Natural killer cell treated with Interleukin-12 subunit alpha and Interleukin-12 subunit beta and Interleukin-15 and Interleukin-18, amount 100 ng/mL, for 72 hours (primary cell): ENCODE data around the gene SMG7. TPM values are rescaled to one million over a fixed set of nuclear protein-coding genes. Genes with fewer than 3 reads are reported as not detected.

Source experiments
- ATAC-seq, 2 donors: fragments of 150-1000 bp; cut with Tn5 transposase in 1 of 2; sonication (Bioruptor Pico), chemical (Tn5 transposase) in 1 of 2; 2 replicates each; pipeline ENCODE4 v1.10.0; 2021
- DNase-seq: peaks from one replicate; pipeline ENCODE4 v3.0.0; 2022; ENCODE audit warnings: low spot score
- H3K27ac Mint-ChIP-seq, 2 donors: 1 replicate in 1 of 2; 2 replicates in 1 of 2; pipeline ENCODE4 v1.8.0; 2022; ENCODE audit warnings: mixed read lengths in 2 of 2, mild to moderate bottlenecking in 1 of 2, moderate library complexity in 1 of 2
- H3K27me3 Mint-ChIP-seq, 2 donors: 1 replicate in 1 of 2; 2 replicates in 1 of 2; pipeline ENCODE4 v1.8.0; 2022; ENCODE audit warnings: mixed read lengths in 2 of 2
- H3K36me3 Mint-ChIP-seq: one replicate; pipeline ENCODE4 v1.8.0; 2022; ENCODE audit warnings: mixed read lengths
- H3K4me1 Mint-ChIP-seq, 2 donors: 1 replicate in 1 of 2; 2 replicates in 1 of 2; pipeline ENCODE4 v1.8.0; 2022; ENCODE audit warnings: low read depth in 2 of 2, mixed read lengths in 2 of 2, mild to moderate bottlenecking in 1 of 2
- H3K4me3 Mint-ChIP-seq: one replicate; pipeline ENCODE4 v1.8.0; 2022; ENCODE audit warnings: mixed read lengths
- H3K9me3 Mint-ChIP-seq: 2 replicates; pipeline ENCODE4 v1.8.0; 2022; ENCODE audit warnings: mixed read lengths
- total RNA-seq, 2 donors: library from RNA; stranded (reverse); gene quantifications; one replicate each; pipeline ENCODE4 v1.2.3, GENCODE V29; 2022

SMG7 gene
- total RNA-seq, 2 donors from 2014 or later = 90.2 to 96.1 TPM

GRCh38 chr1:183600634-183601033, 128.3 kb downstream of the SMG7 start:
- Mint-ChIP-seq H3K36me3 (no peaks in the 10 kb centered on the region), H3K4me3 (no peak overlapping the region), H3K27ac (peak overlapping the region in 1 of 2 donors; percentile 55), H3K4me1 (peaks cover 41 to 45% of the 10 kb centered on the region in 2 donors), H3K9me3 (no peaks in the 10 kb centered on the region), H3K27me3 (peaks cover 0 to 2% of the 10 kb centered on the region in 2 donors)
- ATAC-seq (no peak), DNase-seq (no peak)

- peaks cover 41 to 47% of the 10 kb centered on the region in 2 donors for H3K4me1 Mint-ChIP-seq
- ATAC-seq = no peak
- H3K36me3 Mint-ChIP-seq = no peaks in the 10 kb centered on the region
- no peak overlapping the region for H3K4me3 Mint-ChIP-seq
- H3K27me3 Mint-ChIP-seq = peaks cover 0 to 2% of the 10 kb centered on the region in 2 donors
- no peaks in the 10 kb centered on the region for H3K9me3 Mint-ChIP-seq
- H3K27ac Mint-ChIP-seq = peak overlapping the region in 1 of 2 donors; percentile 32
- DNase-seq = no peak
These were observed 130.2 kb downstream of the SMG7 start for GRCh38 chr1:183602510-183602909.

Other genes starting within 250 kb of the SMG7 start
- gene NMNAT2, start 54.1 kb upstream of the SMG7 start, total RNA-seq = not detected
- gene NCF2, start 118.0 kb downstream of the SMG7 start, total RNA-seq = 10 to 100 TPM in 1 of 2 donors, 1 to 10 TPM in 1; 5.4 to 20.5 TPM
- gene ARPC5, start 163.3 kb downstream of the SMG7 start, total RNA-seq = 100 to 1,000 TPM; 120 to 221 TPM
- not detected for gene APOBEC4, start 180.8 kb downstream of the SMG7 start, total RNA-seq